ENCODE data around the gene ADRB2. TPM values are rescaled to one million over a fixed set of nuclear protein-coding genes. Genes with fewer than 3 reads are reported as not detected.
A peak's percentile ranks its signal among the peaks of the same experiment; 100 is the strongest.

The ADRB2 gene
- total RNA-seq, 1 donor from 2014 or later = 0.64 TPM

GRCh38 chr5:148820461-148821395 lies 5.7 kb upstream of the ADRB2 start:
- FAIRE-seq = peak; percentile 59
- Histone ChIP-seq H3K36me3 (ENCODE audit: insufficient read depth, low read length) (no peaks in the 10 kb centered on the region), H4K20me1 (ENCODE audit: insufficient read depth, low read length) (no peaks in the 10 kb centered on the region), H3K79me2 (ENCODE audit: insufficient read depth, low read length) (no peaks in the 10 kb centered on the region), H2AFZ (ENCODE audit: low read depth, low read length) (no peak overlapping the region), H3K27ac (ENCODE audit: low read depth, low read length) (no peak overlapping the region), H3K4me1 (ENCODE audit: insufficient read depth, low read length) (no peaks in the 10 kb centered on the region), H3K4me3 (ENCODE audit: insufficient read depth, low read depth, low read length) (no peak overlapping the region), H3K27me3 (ENCODE audit: insufficient read depth, low read length) (no peaks in the 10 kb centered on the region), H3K4me2 (ENCODE audit: low read length) (no peak overlapping the region), H3K9ac (ENCODE audit: low read length) (no peak overlapping the region), H3K9me3 (ENCODE audit: insufficient read depth, low read depth, low read length) (no peaks in the 10 kb centered on the region)
- Mint-ChIP-seq H3K4me3 (ENCODE audit: unreplicated experiment) (no peak overlapping the region), H3K36me3 (ENCODE audit: low read depth, unreplicated experiment) (no peaks in the 10 kb centered on the region), H3K9me3 (ENCODE audit: unreplicated experiment) (peaks cover 2% of the 10 kb centered on the region), H3K27me3 (ENCODE audit: low read depth, unreplicated experiment) (peaks cover 12% of the 10 kb centered on the region), H3K4me1 (ENCODE audit: low read depth, unreplicated experiment) (peaks cover 5% of the 10 kb centered on the region), H3K27ac (ENCODE audit: unreplicated experiment) (no peak overlapping the region)
- peak; percentile 12 for DNase-seq (ENCODE audit: low read depth)
- TF ChIP-seq, protein P1, sequence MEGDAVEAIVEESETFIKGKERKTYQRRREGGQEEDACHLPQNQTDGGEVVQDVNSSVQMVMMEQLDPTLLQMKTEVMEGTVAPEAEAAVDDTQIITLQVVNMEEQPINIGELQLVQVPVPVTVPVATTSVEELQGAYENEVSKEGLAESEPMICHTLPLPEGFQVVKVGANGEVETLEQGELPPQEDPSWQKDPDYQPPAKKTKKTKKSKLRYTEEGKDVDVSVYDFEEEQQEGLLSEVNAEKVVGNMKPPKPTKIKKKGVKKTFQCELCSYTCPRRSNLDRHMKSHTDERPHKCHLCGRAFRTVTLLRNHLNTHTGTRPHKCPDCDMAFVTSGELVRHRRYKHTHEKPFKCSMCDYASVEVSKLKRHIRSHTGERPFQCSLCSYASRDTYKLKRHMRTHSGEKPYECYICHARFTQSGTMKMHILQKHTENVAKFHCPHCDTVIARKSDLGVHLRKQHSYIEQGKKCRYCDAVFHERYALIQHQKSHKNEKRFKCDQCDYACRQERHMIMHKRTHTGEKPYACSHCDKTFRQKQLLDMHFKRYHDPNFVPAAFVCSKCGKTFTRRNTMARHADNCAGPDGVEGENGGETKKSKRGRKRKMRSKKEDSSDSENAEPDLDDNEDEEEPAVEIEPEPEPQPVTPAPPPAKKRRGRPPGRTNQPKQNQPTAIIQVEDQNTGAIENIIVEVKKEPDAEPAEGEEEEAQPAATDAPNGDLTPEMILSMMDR (IDR thresholded peaks at IDR 0.05; ENCODE audit: insufficient read depth, low read depth, low read length) = peak; percentile 71
- TF ChIP-seq EZH2 (IDR thresholded peaks at IDR 0.05; ENCODE audit: insufficient read depth, low read length) = no peak

DNA sequence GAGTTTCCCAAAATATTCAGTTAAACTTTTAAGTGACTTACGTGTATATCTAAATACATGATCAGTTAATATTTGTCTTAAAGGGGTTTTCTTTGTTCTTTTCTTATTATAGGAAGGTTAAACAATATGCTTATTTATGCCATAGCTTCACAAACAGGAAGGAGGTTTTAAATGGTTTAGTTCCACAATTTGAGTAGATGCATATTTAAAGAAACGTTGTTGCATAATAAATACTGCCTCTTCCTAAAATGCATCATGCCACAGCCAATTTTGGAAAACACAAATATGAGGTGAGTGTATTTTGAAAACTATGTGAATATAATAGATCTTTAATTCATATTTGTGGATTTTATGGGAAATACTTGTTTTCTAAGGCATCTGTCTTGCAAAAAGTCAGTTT lies 2.5 kb upstream of the ADRB2 start:
- Histone ChIP-seq H4K20me1 (ENCODE audit: insufficient read depth, low read length) (no peaks in the 10 kb centered on the region), H3K4me2 (ENCODE audit: low read length) (no peak overlapping the region), H2AFZ (ENCODE audit: low read depth, low read length) (no peak overlapping the region), H3K79me2 (ENCODE audit: insufficient read depth, low read length) (peaks cover 4% of the 10 kb centered on the region), H3K9ac (ENCODE audit: low read length) (no peak overlapping the region), H3K9me3 (ENCODE audit: insufficient read depth, low read depth, low read length) (no peaks in the 10 kb centered on the region), H3K4me3 (ENCODE audit: insufficient read depth, low read depth, low read length) (no peak overlapping the region), H3K4me1 (ENCODE audit: insufficient read depth, low read length) (peaks cover 12% of the 10 kb centered on the region), H3K27me3 (ENCODE audit: insufficient read depth, low read length) (no peaks in the 10 kb centered on the region), H3K36me3 (ENCODE audit: insufficient read depth, low read length) (no peaks in the 10 kb centered on the region), H3K27ac (ENCODE audit: low read depth, low read length) (no peak overlapping the region)
- no peak overlapping the region for H3K27ac Mint-ChIP-seq (ENCODE audit: unreplicated experiment)
- TF ChIP-seq, protein P1 (IDR thresholded peaks at IDR 0.05; ENCODE audit: insufficient read depth, low read depth, low read length) = no peak
- TF ChIP-seq EZH2 (IDR thresholded peaks at IDR 0.05; ENCODE audit: insufficient read depth, low read length) = no peak
- peaks cover 13% of the 10 kb centered on the region for H3K4me1 Mint-ChIP-seq (ENCODE audit: low read depth, unreplicated experiment)
- H3K4me3 Mint-ChIP-seq (ENCODE audit: unreplicated experiment) = no peak overlapping the region
- no peak for DNase-seq (ENCODE audit: low read depth)
- H3K36me3 Mint-ChIP-seq (ENCODE audit: low read depth, unreplicated experiment) = no peaks in the 10 kb centered on the region
- no peak for FAIRE-seq
- peaks cover 7% of the 10 kb centered on the region for H3K27me3 Mint-ChIP-seq (ENCODE audit: low read depth, unreplicated experiment)
- H3K9me3 Mint-ChIP-seq (ENCODE audit: unreplicated experiment) = peaks cover 2% of the 10 kb centered on the region

- FAIRE-seq (no peak), DNase-seq (ENCODE audit: low read depth) (peak; percentile 6)
- H2AFZ ChIP-seq (ENCODE audit: low read depth, low read length) = peak overlapping the region; percentile 94
- H3K9ac ChIP-seq (ENCODE audit: low read length) = peak overlapping the region; percentile 79
- H3K27me3 Mint-ChIP-seq (ENCODE audit: low read depth, unreplicated experiment) = peaks cover 7% of the 10 kb centered on the region
- TF ChIP-seq, protein P1 (IDR thresholded peaks at IDR 0.05; ENCODE audit: insufficient read depth, low read depth, low read length) = no peak
- no peak for TF ChIP-seq EZH2 (IDR thresholded peaks at IDR 0.05; ENCODE audit: insufficient read depth, low read length)
- peak overlapping the region; percentile 99 for H3K4me2 ChIP-seq (ENCODE audit: low read length)
- no peaks in the 10 kb centered on the region for H3K27me3 ChIP-seq (ENCODE audit: insufficient read depth, low read length)
- peaks cover 2% of the 10 kb centered on the region for H3K9me3 Mint-ChIP-seq (ENCODE audit: unreplicated experiment)
- H3K4me3 Mint-ChIP-seq (ENCODE audit: unreplicated experiment) = peak overlapping the region; percentile 88
- H3K36me3 ChIP-seq (ENCODE audit: insufficient read depth, low read length) = no peaks in the 10 kb centered on the region
- no peaks in the 10 kb centered on the region for H3K36me3 Mint-ChIP-seq (ENCODE audit: low read depth, unreplicated experiment)
- no peaks in the 10 kb centered on the region for H3K9me3 ChIP-seq (ENCODE audit: insufficient read depth, low read depth, low read length)
- H3K4me3 ChIP-seq (ENCODE audit: insufficient read depth, low read depth, low read length) = peak overlapping the region; percentile 75
- peak overlapping the region; percentile 5 for H3K27ac Mint-ChIP-seq (ENCODE audit: unreplicated experiment)
- peaks cover 16% of the 10 kb centered on the region for H3K4me1 Mint-ChIP-seq (ENCODE audit: low read depth, unreplicated experiment)
- H3K79me2 ChIP-seq (ENCODE audit: insufficient read depth, low read length) = peaks cover 4% of the 10 kb centered on the region
- H4K20me1 ChIP-seq (ENCODE audit: insufficient read depth, low read length) = no peaks in the 10 kb centered on the region
- peak overlapping the region; percentile 64 for H3K27ac ChIP-seq (ENCODE audit: low read depth, low read length)
- H3K4me1 ChIP-seq (ENCODE audit: insufficient read depth, low read length) = peaks cover 12% of the 10 kb centered on the region
Observed at GRCh38 chr5:148825716-148826052, 727 bp upstream of the ADRB2 start.

All from astrocyte (in vitro differentiated cells and primary cell).